HepG2 (cell line): ENCODE data around the gene MCC. TPM values are rescaled to one million over a fixed set of nuclear protein-coding genes. Genes with fewer than 3 reads are reported as not detected.

Experiments
- ATAC-seq: fragments of 200-7000 bp; cut with Tn5 transposase; 3 replicates; pipeline ENCODE4 v1.9.1; 2020; ENCODE audit warnings: mild to moderate bottlenecking, moderate library complexity
- BruUV-seq: library from RNA; stranded (reverse); fragments of 400-500 nt; replicated peaks from 2 replicates; lab custom pipeline; 2021; lab: Mats Ljungman, UMichigan
- CTCF ChIA-PET: fragments of 300-600 bp; formaldehyde crosslinking; extraction: SDS; loops from one replicate; lab custom pipeline; 2021; ENCODE audit warnings: low total read pairs, inconsistent platforms, low intra/inter-chr PET ratio; lab: Yijun Ruan, JAX
- POLR2A ChIA-PET: fragments of 350-600 bp; sonication (Branson Sonifier 250); formaldehyde crosslinking; loops from one replicate; lab custom pipeline; 2020; ENCODE audit warnings: antibody characterized with exemption, inconsistent platforms; lab: Yijun Ruan, JAX
- DNase-seq: peaks from one replicate; pipeline ENCODE4 v3.0.0-alpha.2; 2015; ENCODE audit warnings: low spot score
- FAIRE-seq: peaks from 3 replicates; lab custom pipeline; 2011; peaks lifted over from hg19 to GRCh38; lab: Jason Lieb, UNC
- H2AFZ ChIP-seq: one replicate; pipeline ENCODE4 v1.6.1; 2011; ENCODE audit warnings: low read length, inconsistent platforms
- H3K27ac ChIP-seq: fragments of 300-600 bp; 3 replicates; pipeline ENCODE4 v1.8.0; 2011; ENCODE audit warnings: mixed run types, mild to moderate bottlenecking, mixed read lengths, low read length, inconsistent platforms; ENCODE audit not compliant: insufficient read depth; ENCODE audit errors: extremely low read length
- H3K27me3 ChIP-seq, 2 experiments: fragments of 200-600 bp in 1 of 2; 2 replicates in 1 of 2; 3 replicates in 1 of 2; pipeline versions ENCODE4 v1.6.0 to v1.8.0; 2011; ENCODE audit warnings: low read length in 2 of 2, mild to moderate bottlenecking in 2 of 2, moderate library complexity in 2 of 2, inconsistent platforms in 1 of 2; ENCODE audit not compliant: insufficient read depth in 2 of 2, control insufficient read depth in 1 of 2
- H3K36me3 ChIP-seq, 2 experiments: fragments of 200-600 bp in 1 of 2; replicated peaks in 1 of 2; 2 replicates in 1 of 2; 3 replicates in 1 of 2; pipeline versions ENCODE4 v1.5.1 to v1.8.0; 2011; ENCODE audit warnings: low read length in 2 of 2, inconsistent platforms in 1 of 2; ENCODE audit not compliant: insufficient read depth in 2 of 2, control insufficient read depth in 1 of 2
- H3K4me1 ChIP-seq: 2 replicates; pipeline ENCODE4 v1.5.1; 2012; ENCODE audit warnings: low read length, inconsistent platforms; ENCODE audit not compliant: insufficient read depth
- H3K4me2 ChIP-seq: 2 replicates; pipeline ENCODE4 v1.6.0; 2011; ENCODE audit warnings: low read depth, low read length, inconsistent platforms
- H3K4me3 ChIP-seq, 3 experiments: fragments of 200-600 bp in 1 of 3; sonication (generic), shearing (Covaris generic) in 1 of 3; replicated peaks in 1 of 3; 2 replicates each; pipeline ENCODE4 v1.5.1; 2011 to 2016; ENCODE audit warnings: low read length in 3 of 3, inconsistent platforms in 2 of 3, low read depth in 2 of 3, mild to moderate bottlenecking in 2 of 3, control low read depth in 1 of 3, mixed read lengths in 1 of 3; ENCODE audit not compliant: insufficient read depth in 1 of 3
- H3K79me2 ChIP-seq: one replicate; pipeline ENCODE4 v1.6.1; 2011; ENCODE audit warnings: low read length, inconsistent platforms; ENCODE audit not compliant: insufficient read depth
- H3K9ac ChIP-seq: 2 replicates; pipeline ENCODE4 v1.6.0; 2011; ENCODE audit warnings: mild to moderate bottlenecking, low read depth, low read length, inconsistent platforms; ENCODE audit not compliant: insufficient read depth
- H3K9me3 ChIP-seq: 2 replicates; pipeline ENCODE4 v1.5.1; 2012; ENCODE audit warnings: mild to moderate bottlenecking, low read length
- H4K20me1 ChIP-seq: 2 replicates; pipeline ENCODE4 v1.6.0; 2011; ENCODE audit warnings: inconsistent platforms, mild to moderate bottlenecking, low read length, moderate library complexity; ENCODE audit not compliant: insufficient read depth
- ELF4 ChIP-seq: sonication (generic); formaldehyde crosslinking; IDR thresholded peaks from 2 replicates; pipeline ENCODE4 v1.5.0; 2020; ENCODE audit warnings: missing genetic modification reagents, mild to moderate bottlenecking, moderate library complexity, borderline replicate concordance
- FOSL1 ChIP-seq: sonication (generic); formaldehyde crosslinking; IDR thresholded peaks from 2 replicates; pipeline ENCODE4 v1.9.0; 2021; ENCODE audit warnings: missing genetic modification reagents, borderline replicate concordance
- IRX3 ChIP-seq: sonication (generic); formaldehyde crosslinking; IDR thresholded peaks from 2 replicates; pipeline ENCODE4 v1.8.1; 2023; ENCODE audit warnings: mild to moderate bottlenecking, low read depth, missing genetic modification reagents, borderline replicate concordance
- REPIN1 ChIP-seq: sonication (generic); formaldehyde crosslinking; IDR thresholded peaks from 2 replicates; pipeline ENCODE4 v1.8.0; 2022; ENCODE audit warnings: missing genetic modification reagents, low read depth, mild to moderate bottlenecking, borderline replicate concordance
- ZFP90 ChIP-seq: sonication (generic); formaldehyde crosslinking; IDR thresholded peaks from 2 replicates; pipeline ENCODE4 v1.8.0; 2022; ENCODE audit warnings: missing genetic modification reagents, mild to moderate bottlenecking, inconsistent platforms, borderline replicate concordance
- ZNF550 ChIP-seq: sonication (generic); formaldehyde crosslinking; IDR thresholded peaks from 2 replicates; pipeline ENCODE4 v1.4.0; 2020; ENCODE audit warnings: mild to moderate bottlenecking, missing genetic modification reagents, borderline replicate concordance
- ZNF761 ChIP-seq: sonication (generic); formaldehyde crosslinking; conservative IDR thresholded peaks from 2 replicates; pipeline ENCODE4 v1.4.0; 2020; ENCODE audit warnings: mild to moderate bottlenecking, missing genetic modification reagents
- WGBS: methylation state at CpG from one replicate; pipeline ENCODE4 v1.1.6; 2017; ENCODE audit warnings: low lambda C conversion rate; 5-methylcytosine and 5-hydroxymethylcytosine counted together
- in situ Hi-C: cut with HindIII; loops from 2 replicates; pipeline ENCODE4 v1.10.0; 2017; ENCODE audit warnings: low pct_unique_long_range_greater_than_20kb; ENCODE audit not compliant: extremely low pct_ligation_motif_present
- intact Hi-C: fragments of 100-400 bp; cut with micrococcal nuclease; formaldehyde crosslinking; loops from one replicate; pipeline ENCODE4 v1.10.0; 2022; ENCODE audit not compliant: unreplicated experiment
- polyA plus RNA-seq, 8 experiments: library from polyadenylated mRNA; depleted of rRNA in 3 of 8; stranded (reverse) in 7 of 8; unstranded in 1 of 8; fragments of >200 nt; fragmentation: Illumina TruSeq in 4 of 8; extraction: Trizol in 4 of 8; gene quantifications; 2 replicates each; pipeline versions ENCODE4 v1.2.1 to v1.2.3, GENCODE V29; 2011 to 2016; ENCODE audit warnings: low read depth in 4 of 8, missing spikeins in 1 of 8, mixed read lengths in 1 of 8; ENCODE audit not compliant: insufficient read depth in 1 of 8
- total RNA-seq, 5 experiments: library from RNA; depleted of rRNA; stranded (reverse); fragments of >200 nt; fragmentation: Illumina TruSeq; extraction: Trizol; gene quantifications; 2 replicates each; pipeline ENCODE4 v1.2.3, GENCODE V29; 2016; ENCODE audit warnings: low read depth in 1 of 5
- TF ChIP-seq, protein P1 (sequence below): sonication (generic); formaldehyde crosslinking; IDR thresholded peaks from 2 replicates; pipeline ENCODE4 v1.4.0; 2020; ENCODE audit warnings: missing genetic modification reagents
- TF ChIP-seq, protein P2 (sequence below): sonication (generic); formaldehyde crosslinking; IDR thresholded peaks from 2 replicates; pipeline ENCODE4 v1.5.0; 2020; ENCODE audit warnings: missing genetic modification reagents, mild to moderate bottlenecking, borderline replicate concordance
- TF ChIP-seq, protein P3 (sequence below): sonication (generic); formaldehyde crosslinking; IDR thresholded peaks from 2 replicates; pipeline ENCODE4 v1.5.0; 2020; ENCODE audit warnings: missing genetic modification reagents
- TF ChIP-seq, protein P4 (sequence below): sonication (generic); formaldehyde crosslinking; IDR thresholded peaks from 2 replicates; pipeline ENCODE4 v1.5.0; 2020; ENCODE audit warnings: mild to moderate bottlenecking, missing genetic modification reagents
- TF ChIP-seq, protein P5 (sequence below): sonication (generic); formaldehyde crosslinking; IDR thresholded peaks from 2 replicates; pipeline ENCODE4 v1.8.1; 2023; ENCODE audit warnings: mild to moderate bottlenecking, missing genetic modification reagents, borderline replicate concordance

The MCC gene
- total and polyA plus RNA-seq, 2 of the 13 experiments (the other 11 are each of a cell fraction or from before 2014, with no cell fraction given), result 0.55 to 2.4 TPM

DNA sequence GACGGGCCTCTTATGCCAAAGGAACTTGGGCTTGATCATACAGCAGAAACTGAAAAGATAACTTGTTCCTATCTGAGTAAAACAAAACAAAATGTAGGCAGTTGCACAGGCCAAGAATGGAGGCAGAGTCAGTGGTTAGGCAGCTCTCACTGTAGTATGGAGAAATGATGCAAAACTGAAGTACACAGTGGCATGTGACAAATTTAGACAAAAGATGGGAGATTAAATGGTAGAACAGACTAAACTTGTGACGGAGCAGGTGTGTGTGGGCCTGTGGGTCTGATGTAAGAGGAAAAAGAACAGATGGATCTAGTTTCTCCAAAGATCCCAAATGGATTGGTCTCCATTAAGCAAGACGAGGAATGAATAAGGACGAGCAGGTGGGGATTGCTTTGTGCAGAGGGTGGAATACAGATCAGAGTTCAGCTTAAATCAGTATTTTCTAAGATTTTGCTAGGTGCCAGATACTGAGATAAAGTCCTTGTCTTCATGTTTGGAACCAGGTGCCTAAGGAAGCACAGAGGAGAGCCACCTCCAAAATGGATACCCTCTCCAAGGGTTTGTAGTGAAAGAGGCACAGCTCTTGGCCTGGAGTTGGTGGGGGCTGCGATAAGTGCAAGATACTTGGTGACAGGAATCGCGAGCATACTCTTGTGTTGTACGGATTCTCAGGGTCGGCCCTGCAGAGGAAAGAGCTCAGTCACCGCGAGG is 512.4 kb downstream of the MCC start:
- Histone ChIP-seq H3K36me3 (peaks cover 0 to 3% of the 10 kb centered on the region in 2 experiments; a peak in 2 of 5 replicates), H4K20me1 (peaks cover 15% of the 10 kb centered on the region), H3K27ac (peak overlapping the region; percentile 86), H3K9ac (peak overlapping the region; percentile 84), H2AFZ (peak overlapping the region; percentile 8), H3K4me1 (peaks cover 35% of the 10 kb centered on the region), H3K9me3 (no peaks in the 10 kb centered on the region), H3K4me2 (peak overlapping the region; percentile 85), H3K4me3 (peak overlapping the region; percentile 87 to 93 (median 88)), H3K79me2 (peaks cover 44% of the 10 kb centered on the region), H3K27me3 (no peaks in the 10 kb centered on the region; a peak in 1 of 5 replicates)
- intact Hi-C loops, result loop anchor here (5.0 kb wide), 1 partner anchor 54 kb away; the partner anchor contains the start of gene REEP5
- TSS peak; percentile 96 for BruUV-seq
- in situ Hi-C loops, result no loop called here
- DNase-seq, result no peak
- POLR2A ChIA-PET, result interaction anchor here (0.7 to 2.7 kb wide), 22 partner anchors 8 to 538 kb away, joined by 3 to 59 read pairs (median 4); partner anchors contain the start of genes REEP5, SRP19 and YTHDC2
- FAIRE-seq, result no peak
- CTCF ChIA-PET, result no interaction called here
- WGBS, result 65% methylated on average over 4 of the region's 11 CpGs
- peak; percentile 16 for ATAC-seq
- TF ChIP-seq, protein P1, sequence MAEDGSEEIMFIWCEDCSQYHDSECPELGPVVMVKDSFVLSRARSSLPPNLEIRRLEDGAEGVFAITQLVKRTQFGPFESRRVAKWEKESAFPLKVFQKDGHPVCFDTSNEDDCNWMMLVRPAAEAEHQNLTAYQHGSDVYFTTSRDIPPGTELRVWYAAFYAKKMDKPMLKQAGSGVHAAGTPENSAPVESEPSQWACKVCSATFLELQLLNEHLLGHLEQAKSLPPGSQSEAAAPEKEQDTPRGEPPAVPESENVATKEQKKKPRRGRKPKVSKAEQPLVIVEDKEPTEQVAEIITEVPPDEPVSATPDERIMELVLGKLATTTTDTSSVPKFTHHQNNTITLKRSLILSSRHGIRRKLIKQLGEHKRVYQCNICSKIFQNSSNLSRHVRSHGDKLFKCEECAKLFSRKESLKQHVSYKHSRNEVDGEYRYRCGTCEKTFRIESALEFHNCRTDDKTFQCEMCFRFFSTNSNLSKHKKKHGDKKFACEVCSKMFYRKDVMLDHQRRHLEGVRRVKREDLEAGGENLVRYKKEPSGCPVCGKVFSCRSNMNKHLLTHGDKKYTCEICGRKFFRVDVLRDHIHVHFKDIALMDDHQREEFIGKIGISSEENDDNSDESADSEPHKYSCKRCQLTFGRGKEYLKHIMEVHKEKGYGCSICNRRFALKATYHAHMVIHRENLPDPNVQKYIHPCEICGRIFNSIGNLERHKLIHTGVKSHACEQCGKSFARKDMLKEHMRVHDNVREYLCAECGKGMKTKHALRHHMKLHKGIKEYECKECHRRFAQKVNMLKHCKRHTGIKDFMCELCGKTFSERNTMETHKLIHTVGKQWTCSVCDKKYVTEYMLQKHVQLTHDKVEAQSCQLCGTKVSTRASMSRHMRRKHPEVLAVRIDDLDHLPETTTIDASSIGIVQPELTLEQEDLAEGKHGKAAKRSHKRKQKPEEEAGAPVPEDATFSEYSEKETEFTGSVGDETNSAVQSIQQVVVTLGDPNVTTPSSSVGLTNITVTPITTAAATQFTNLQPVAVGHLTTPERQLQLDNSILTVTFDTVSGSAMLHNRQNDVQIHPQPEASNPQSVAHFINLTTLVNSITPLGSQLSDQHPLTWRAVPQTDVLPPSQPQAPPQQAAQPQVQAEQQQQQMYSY (CRISPR knock-in tag), result no peak
- TF ChIP-seq, protein P2, sequence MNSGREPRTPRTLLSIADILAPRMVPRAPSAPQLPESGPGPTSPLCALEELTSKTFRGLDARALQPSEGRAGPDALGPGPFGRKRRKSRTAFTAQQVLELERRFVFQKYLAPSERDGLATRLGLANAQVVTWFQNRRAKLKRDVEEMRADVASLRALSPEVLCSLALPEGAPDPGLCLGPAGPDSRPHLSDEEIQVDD (CRISPR knock-in tag), result 0 out of 2 replicates have a peak, but pooled peaks have one; percentile 38
- no peak for TF ChIP-seq REPIN1
- TF ChIP-seq IRX3, result no peak
- TF ChIP-seq ZNF761, result 0 out of 2 replicates have a peak, but pooled peaks have one; percentile 27
- peak; percentile 34; the same call in 1 of the 2 replicates for TF ChIP-seq ZFP90 (CRISPR knock-in tag)
- no peak for TF ChIP-seq FOSL1
- 0 out of 2 replicates have a peak, but pooled peaks have one; percentile 49 for TF ChIP-seq ZNF550 (CRISPR knock-in tag)
- TF ChIP-seq, protein P3, sequence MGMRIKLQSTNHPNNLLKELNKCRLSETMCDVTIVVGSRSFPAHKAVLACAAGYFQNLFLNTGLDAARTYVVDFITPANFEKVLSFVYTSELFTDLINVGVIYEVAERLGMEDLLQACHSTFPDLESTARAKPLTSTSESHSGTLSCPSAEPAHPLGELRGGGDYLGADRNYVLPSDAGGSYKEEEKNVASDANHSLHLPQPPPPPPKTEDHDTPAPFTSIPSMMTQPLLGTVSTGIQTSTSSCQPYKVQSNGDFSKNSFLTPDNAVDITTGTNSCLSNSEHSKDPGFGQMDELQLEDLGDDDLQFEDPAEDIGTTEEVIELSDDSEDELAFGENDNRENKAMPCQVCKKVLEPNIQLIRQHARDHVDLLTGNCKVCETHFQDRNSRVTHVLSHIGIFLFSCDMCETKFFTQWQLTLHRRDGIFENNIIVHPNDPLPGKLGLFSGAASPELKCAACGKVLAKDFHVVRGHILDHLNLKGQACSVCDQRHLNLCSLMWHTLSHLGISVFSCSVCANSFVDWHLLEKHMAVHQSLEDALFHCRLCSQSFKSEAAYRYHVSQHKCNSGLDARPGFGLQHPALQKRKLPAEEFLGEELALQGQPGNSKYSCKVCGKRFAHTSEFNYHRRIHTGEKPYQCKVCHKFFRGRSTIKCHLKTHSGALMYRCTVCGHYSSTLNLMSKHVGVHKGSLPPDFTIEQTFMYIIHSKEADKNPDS (CRISPR knock-in tag), result 0 out of 2 replicates have a peak, but pooled peaks have one; percentile 50
- TF ChIP-seq, protein P4, sequence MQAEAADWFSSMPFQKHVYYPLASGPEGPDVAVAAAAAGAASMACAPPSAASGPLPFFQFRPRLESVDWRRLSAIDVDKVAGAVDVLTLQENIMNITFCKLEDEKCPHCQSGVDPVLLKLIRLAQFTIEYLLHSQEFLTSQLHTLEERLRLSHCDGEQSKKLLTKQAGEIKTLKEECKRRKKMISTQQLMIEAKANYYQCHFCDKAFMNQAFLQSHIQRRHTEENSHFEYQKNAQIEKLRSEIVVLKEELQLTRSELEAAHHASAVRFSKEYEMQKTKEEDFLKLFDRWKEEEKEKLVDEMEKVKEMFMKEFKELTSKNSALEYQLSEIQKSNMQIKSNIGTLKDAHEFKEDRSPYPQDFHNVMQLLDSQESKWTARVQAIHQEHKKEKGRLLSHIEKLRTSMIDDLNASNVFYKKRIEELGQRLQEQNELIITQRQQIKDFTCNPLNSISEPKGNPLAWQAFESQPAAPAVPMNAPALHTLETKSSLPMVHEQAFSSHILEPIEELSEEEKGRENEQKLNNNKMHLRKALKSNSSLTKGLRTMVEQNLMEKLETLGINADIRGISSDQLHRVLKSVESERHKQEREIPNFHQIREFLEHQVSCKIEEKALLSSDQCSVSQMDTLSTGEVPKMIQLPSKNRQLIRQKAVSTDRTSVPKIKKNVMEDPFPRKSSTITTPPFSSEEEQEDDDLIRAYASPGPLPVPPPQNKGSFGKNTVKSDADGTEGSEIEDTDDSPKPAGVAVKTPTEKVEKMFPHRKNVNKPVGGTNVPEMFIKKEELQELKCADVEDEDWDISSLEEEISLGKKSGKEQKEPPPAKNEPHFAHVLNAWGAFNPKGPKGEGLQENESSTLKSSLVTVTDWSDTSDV (CRISPR knock-in tag), result 0 out of 2 replicates have a peak, but pooled peaks have one; percentile 6
- TF ChIP-seq, protein P5, sequence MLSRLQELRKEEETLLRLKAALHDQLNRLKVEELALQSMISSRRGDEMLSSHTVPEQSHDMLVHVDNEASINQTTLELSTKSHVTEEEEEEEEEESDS (CRISPR knock-in tag), result no peak
- TF ChIP-seq ELF4, result 0 out of 2 replicates have a peak, but pooled peaks have one; percentile 39
